Superior temporal gyrus (tissue), 1 donor: ENCODE measurements around the gene BTRC.
A peak's percentile ranks its signal among the peaks of the same experiment; 100 is the strongest.
"Not testable (repeated sequence)": the region's sequence is repeated elsewhere in the genome, so short reads cannot be mapped to it uniquely, and the experiment has no call there.

Source experiments
- DNase-seq: peaks from one replicate; pipeline ENCODE4 v3.0.0-alpha.2; 2016; ENCODE audit errors: extremely low spot score

The BTRC gene

DNA sequence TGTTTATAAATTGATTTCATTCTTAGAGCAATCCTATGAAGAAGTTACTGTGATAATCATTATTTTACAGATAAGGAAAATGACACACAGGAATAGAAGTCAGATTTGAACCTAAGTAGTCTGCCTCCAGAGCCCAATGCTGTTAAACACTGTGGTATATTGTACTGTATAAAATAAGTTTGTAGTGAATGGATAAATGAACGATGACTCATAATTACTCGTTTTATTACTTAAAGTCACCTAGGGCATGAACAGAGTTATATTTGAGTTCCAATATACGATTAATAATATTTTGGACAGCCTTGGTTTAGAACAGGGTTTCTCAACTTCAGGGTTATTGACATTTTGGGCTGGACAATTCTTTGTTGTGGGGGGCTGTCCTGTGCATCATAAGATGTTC lies 7.8 kb upstream of the BTRC start:
- no peak for DNase-seq

DNA sequence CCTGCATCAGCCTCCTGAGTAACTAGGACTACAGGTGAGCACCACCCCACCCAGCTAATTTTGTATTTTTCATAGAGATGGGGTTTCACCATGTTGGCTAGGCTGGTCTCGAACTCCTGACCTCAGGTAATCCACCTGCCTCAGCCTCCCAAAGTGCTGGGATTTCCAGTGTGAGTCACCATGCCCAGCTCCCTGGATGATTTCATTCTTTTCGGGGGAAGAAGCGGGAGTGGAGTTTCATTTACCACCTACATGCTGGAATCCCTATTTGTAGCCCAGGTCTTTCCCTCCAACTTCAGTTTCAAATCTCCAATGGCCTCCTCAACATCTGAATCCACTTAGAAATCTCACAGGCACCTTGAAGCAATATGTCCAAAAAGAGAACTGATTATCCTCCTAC lies 2.9 kb upstream of the BTRC start:
- DNase-seq: no peak

DNA sequence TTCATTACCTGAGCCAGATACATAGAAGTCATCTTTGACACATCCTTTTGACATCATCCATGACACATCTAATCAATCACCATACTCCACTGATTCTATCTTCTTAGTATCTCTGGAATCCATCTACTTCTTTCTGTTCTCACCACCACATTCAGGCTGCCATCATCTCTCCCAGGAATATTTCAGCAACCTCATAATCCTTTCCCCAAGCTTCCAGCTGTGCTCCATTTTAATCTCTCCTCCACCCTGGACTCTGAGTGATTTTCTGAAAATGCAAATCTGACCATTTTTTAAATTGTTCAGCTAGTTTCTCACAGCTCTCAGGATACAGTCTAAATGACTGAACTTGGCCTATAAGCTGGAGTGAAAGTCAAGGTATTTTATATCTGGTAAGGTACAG lies 2.5 kb upstream of the BTRC start:
- no peak for DNase-seq

DNA sequence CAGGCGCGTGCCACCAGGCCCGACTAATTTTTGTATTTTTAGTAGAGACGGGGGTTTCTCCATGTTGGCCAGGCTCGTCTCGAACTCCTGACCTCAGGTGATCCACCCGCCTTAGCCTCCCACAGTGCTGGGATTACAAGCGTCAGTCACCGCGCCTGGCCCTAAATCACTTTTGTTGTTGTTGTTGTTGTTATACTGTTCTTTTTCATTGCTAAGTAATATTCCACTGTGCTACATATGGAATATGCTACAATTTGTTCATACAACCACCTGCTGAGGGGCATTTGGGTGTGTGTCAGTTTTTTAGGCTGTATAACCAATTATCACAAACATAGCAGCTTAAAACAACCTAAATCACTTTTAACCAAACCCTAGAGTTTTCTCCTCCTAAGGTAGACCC lies 1.1 kb upstream of the BTRC start:
- DNase-seq: not testable (repeated sequence)

GRCh38 chr10:101354328-101355071 lies 535 bp downstream of the BTRC start:
- DNase-seq: peak; percentile 24

DNA sequence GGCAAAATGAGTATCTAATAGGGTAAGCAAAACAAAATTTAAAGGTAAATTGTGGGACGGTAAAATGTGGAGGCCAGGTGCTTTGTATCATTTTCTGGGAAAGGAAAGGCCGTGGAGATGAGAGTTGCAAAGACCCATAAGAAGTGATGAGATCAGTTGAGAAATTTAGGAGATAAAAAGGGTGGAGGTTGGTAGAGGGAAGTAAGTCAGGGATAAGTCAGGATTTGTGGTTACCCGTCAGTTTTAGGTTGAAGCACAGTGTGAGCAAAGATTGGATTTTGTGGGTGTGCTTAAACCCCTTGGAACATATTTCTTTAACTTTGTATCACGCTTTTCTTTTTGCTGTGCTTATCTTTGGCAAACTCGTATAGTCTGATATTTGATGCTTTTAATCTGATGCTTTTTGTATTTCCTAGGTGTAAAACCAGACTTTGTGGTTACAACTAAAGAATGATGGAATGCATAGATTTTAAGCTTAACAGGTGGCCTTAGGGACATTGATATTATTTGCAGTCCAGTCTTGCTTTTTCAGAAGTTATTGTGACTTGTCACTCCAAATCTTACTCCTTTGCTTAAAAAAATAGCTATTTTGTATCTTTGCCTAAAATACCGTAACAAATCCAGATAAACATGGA lies 1.2 kb downstream of the BTRC start:
- DNase-seq: no peak

- no peak for DNase-seq
Observed at GRCh38 chr10:101356132-101356531, 2.2 kb downstream of the BTRC start.

GRCh38 chr10:101357958-101358357 lies 4.0 kb downstream of the BTRC start:
- no peak for DNase-seq

- no peak for DNase-seq
Observed at GRCh38 chr10:101358706-101359300, 4.8 kb downstream of the BTRC start.

DNA sequence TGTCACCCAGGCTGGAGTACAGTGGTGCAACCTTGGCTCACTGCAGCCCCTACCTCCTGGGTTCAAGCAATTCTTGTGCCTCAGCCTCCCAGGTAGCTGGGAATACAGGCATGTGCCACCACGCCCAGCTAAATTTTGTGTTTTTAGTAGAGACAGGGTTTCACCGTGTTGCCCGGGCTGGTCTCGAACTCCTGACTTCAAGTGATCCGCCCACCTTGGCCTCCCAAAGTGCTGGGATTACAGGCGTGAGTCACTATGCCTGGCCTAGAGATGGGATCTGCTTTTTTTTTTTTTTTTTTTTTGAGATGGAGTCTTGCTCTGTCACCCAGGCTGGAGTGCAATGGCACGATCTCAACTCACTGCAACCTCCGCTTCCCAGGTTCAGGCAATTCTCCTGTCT lies 6.1 kb downstream of the BTRC start:
- DNase-seq: not testable (repeated sequence)

DNA sequence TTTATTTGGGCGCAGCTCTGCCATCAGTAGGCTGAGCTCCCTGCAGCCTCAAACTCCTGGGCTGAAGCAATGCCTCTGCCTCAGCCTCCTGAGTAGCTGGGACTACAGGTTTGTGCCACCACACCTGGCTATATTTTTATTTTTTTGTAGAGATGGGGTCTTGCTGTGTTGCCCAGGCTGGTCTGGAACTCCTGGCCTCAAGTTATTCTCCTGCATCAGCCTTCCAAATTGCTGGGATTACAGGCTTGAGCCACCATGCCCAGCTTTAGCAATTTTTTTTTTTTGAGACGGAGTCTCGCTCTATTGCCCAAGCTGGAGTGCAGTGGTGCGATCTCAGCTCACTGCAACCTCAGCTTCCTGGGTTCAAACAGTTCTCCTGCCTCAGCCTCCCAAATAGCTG lies 6.9 kb downstream of the BTRC start:
- not testable (repeated sequence) for DNase-seq

DNA sequence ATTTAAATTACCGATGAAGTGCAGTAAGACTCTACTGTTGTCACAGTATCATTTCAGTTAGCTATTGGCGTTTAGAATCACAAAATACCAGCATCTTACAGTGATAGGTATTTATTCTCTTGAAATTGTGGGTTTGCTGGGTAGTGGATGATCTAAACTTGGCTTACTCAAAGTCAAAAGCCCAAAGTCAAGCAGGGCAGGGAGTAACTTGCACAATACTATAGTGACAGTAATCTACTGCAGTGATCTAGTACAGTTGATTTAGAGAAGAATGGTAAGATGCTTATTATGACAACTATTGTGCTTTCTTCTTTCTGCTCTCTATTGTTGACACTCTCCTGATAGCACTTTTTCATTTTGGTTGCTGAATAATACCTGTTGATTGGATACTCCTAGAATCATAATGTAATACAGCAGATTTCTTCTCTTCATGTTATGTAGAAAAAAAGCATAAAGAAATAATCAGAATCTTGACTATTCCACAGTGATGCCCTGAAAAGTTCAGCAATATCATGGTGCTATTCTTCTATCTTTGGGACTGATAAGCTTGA lies 10.0 kb downstream of the BTRC start:
- no peak for DNase-seq

DNA sequence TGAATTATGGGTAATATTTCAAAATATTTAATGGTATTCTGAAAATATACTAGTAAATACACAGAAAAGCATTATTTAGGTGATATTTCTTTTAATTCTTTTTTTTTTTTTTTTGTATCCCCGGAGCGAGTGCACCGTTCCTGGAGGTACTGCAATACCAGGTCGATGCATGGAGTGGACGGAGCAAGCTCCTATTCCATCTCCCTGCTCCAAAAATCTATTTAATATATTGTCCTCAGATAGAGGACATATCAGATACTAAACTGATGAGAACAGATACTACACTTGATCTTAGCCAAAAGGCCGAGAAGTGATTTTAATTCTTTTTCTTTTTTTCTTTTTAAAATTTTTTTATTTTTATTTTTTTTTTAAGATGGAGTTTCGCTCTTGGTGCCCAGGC lies 10.8 kb downstream of the BTRC start:
- DNase-seq: no peak

DNA sequence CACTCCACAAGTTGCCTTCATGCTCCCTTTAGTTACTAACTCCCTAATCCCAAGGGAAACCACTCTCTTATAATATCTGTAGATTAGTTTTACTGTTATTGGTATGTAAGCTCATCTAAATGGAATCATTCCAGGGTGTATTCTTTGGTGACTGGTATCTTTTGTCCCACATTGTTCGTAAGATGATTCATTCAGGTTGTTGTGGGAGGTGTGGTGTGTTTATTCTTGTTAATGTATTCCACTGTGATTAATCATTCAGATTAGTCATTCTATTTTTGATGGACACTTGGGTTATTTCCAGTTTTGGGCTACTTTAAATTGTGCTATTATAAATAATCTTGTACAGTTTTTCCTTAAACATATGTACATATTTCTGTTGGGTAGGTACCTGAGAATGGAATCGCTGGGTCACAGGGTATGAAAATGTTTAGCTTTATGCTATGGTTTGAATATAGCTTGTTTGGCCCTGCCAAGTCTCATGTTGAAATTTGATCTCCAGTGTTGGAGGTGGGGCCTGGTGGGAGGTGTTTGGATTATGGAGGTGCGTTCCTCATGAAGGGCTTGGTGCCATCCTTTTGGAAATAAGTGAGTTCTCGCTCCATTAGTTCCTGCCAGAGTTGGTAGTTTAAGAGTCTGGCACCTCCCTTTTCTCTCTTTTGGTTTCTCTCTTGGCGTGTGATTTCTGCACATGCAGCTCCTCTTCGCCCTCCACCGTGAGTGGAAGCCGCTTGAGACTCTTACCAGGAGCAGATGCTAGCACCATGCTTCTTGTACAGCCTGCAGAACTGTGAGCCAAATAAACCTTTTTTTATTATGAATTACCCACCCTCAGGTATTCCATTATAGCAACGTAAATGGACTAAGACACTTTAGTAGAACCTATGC lies 13.8 kb downstream of the BTRC start:
- DNase-seq: peak; percentile 40

DNA sequence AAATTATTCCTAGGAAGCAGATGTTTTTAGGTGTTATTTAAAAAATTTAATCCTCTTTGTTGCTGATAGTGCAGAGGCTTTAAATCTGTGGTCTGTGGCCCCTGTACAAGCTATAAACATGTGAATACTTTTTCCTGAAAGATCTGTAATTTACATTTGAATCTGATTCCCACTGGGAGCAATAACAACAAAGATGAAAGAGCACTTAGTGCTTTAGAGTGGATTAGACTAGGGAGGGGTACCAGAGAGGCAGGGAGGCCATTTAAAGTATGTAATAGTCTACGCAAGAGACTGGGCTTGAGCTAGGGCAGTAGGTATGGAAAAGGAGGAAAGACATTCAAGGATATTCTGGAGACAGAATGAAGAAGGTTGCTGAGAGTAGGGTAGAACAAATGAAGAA lies 19.1 kb downstream of the BTRC start:
- no peak for DNase-seq

DNA sequence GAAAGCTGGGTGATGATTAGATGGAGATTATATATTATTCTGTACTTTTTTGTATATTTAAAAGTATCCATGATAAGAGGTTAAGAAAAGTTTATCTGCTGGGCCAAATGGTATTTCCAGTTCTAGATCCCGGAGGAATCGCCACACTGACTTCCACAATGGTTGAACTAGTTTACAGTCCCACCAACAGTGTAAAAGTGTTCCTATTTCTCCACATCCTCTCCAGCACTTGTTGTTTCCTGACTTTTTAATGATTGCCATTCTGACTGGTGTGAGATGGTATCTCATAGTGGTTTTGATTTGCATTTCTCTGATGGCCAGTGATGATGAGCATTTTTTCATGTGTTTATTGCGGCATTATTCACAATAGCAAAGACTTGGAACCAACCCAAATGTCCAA lies 20.0 kb downstream of the BTRC start:
- not testable (repeated sequence) for DNase-seq

DNA sequence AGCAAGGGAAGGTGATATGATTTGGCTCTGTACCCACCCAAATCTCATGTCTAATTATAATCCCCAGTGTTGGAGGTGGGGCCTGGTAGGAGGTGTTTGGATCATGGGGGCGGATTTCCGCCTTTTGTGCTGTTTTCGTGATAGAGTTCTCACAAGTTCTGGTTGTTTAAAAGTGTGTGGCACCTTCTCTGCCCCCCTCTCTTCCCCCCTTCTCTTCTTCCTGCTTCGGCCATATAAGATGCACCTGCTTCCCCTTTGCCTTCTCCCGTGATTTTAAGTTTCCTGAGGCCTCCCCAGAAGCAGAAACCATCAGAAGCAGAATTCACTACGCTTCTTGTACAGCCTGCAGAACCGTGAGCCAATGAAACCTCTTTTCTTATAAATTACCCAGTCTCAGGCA lies 21.1 kb downstream of the BTRC start:
- no peak for DNase-seq

DNA sequence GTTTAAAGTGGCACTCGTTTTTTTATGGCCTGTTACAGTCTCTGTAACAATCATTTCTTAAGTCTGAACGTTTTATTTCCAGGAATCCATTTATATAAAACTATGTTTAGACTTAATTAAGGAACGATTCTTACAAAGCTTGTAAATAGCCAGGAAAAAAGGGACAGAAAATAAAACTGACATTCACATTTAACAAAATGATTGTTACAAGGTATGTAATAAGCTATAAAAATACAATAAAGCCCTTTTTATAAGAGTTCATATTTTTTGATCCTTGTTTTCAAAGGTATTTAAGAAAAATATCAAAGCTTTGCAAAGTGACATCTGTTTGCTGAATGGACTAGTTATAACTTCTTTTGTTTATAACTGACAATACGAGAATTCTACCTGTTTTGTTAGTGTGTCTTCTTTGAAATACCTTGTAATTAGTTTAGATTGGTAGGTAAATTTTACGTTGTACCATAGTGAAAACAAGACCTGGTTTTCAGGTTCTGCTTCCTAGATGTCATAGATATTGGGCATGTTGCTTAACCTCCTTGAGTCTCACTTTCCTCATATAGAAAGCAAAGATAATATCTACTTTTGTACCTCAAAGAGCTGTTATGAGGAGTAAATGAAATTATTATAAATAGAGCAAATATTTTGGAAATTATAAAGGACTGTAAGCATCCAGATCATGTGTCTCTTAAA lies 25.8 kb downstream of the BTRC start:
- DNase-seq: no peak

- DNase-seq: no peak
Observed at GRCh38 chr10:101380353-101381017, 26.5 kb downstream of the BTRC start.

DNA sequence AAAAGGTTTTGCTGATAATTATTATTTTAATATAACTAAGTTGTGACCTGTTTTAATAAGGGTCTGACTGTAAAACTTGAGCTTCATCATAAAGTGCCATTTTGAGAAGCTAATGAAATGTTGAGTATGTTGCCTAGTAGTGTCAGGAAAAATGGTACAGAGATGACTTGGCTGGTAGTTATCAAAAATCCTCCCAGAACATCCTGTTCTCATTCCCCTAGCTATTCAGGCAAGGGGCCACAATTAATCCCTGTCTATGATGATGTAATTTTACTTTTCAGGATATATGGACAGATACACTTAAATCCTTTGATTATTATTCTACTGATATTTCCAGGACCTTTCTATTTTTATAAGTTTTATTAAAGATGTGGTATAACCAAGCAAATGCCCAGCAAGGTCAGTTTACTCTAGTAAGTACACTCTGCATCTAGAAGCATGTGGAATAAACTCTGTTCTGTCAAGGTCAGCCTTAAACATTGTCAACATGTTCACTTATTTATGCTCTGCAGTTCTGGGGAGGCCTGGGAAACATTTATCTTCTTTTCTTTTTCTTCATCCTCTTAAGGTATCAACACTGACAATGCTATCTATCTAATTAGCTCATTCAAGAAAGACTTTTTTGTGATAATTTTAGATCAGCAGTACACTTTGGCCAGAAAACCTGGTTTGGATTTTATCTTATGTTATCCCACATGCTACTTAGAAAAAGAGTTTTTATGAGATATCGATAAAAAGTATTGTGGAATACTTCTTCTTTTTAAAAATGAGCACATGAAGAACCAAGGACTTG lies 32.1 kb downstream of the BTRC start:
- DNase-seq: no peak
